Activated T-cell treated with anti-CD3 and anti-CD28 coated beads, Interleukin-2, amount 50 U/mL, for 48 hours (primary cell): ENCODE data around the gene SSBP1.
"Not testable (repeated sequence)": the region's sequence is repeated elsewhere in the genome, so short reads cannot be mapped to it uniquely, and the experiment has no call there.

Experiments used
- DNase-seq, 2 experiments: peaks; one replicate each; pipeline ENCODE4 v3.0.0-alpha.2; 2020

Gene SSBP1, protein sequence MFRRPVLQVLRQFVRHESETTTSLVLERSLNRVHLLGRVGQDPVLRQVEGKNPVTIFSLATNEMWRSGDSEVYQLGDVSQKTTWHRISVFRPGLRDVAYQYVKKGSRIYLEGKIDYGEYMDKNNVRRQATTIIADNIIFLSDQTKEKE

DNA sequence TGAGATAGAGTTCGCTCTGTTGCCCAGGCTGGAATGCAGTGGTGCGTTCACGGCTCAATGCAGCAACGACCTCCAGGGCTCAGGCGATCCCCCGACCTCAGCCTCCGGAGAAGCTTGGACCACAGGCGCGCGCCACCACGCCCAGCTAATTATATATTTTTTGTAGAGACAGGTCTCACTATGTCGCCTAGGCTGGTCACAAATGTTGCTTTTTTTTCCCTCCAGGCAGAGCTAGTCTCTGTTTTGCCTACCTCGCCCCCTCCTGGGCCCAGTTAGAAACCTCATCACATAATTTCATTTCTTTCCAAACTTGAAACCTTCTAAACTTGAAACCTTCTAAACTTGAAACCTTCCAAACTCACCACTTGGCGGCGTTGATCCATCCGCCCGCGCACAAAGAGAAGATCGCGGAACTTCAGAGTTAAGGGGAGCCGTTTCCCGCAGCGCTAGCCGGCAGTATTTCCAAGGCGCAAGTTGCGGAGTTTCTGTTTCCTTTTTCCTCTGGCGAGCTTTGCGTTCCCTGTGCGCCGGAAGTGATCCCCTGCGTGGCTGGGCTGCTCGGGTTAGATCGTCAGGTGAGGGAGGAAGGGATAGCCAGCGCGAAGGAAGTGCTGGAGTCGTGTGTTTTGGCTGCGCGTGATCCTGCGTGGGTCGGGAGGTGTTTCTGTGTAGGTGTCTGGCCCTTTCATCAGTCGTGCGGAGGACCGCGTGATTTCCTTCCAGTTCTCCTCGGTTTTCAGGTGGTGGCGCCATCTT is at the start of gene SSBP1:
Gene SSBP1 (plus strand): TSS at position 523 of the 756 bp plus-strand sequence. CDS start 809 bp downstream, outside the sequence.
- peak; percentile 94 for DNase-seq

DNA sequence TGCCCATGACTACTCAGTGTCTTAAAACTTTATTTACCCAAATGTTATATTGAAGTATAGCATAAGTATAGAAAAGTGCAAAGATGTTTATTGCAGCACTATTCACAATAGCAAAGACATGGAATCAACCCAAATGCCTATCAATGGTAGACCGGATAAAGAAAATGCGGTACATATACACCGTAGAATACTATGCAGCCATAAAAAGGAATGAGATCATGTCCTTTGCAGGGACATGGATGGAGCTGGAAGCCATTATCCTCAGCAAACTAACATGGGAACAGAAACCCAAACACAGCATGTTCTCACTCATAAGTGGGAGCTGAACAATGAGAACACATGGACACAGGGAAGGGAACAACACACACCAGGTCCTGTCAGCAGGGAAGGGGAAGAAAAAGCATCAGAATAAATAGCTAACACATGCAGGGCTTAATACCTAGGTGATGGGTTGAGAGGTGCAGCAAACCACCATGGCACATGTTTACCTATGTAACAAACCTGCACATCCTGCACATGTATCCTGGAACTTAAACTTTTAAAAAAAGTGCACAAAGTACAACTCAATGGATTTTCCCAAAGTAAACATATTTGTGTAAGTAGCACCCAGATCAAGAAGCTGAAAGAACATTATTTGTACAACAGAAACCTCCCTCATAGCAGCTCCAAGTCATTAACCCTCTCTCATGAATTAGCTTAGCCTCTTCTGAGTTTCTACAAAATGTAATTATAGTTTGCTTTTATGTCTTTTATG is 48.9 kb upstream of the SSBP1 start:
- DNase-seq: not testable (repeated sequence)

DNA sequence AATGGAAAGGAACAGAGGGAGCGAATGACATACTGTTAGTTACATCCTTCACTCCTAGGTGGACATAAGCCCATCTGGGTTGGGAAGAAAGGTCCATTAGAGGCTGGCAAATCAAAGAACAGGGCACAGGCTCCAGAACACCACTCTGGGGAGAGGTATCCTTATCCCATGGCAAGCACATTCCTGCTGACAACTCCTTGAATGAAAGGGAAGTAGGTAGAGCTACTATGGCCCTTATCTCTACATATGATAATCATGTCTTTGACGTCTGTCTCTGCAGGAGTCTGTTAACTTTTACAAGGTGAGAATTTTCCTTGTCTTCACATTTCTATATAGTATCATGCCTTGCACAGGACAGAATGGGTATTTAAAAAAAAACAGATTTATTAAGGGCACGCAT is 46.6 kb upstream of the SSBP1 start:
- DNase-seq: no peak

DNA sequence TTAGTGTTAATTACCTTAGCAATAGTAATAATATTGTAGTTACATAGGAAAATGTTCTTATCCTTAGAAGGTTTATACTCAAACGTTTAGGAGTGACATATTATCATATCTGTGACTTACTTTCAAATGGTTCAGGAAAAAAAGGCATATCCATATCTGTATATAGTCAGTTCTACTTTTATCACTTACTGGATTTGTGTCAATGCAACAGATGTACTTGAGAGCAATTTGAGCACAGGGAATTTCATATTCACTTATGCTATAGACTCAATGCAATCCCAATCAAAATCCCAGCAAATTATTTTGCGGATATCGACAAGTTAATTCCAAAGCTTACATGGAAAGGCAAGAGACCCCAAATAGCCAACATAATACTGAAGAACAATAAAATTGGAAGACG is 46.2 kb upstream of the SSBP1 start:
- no peak for DNase-seq

DNA sequence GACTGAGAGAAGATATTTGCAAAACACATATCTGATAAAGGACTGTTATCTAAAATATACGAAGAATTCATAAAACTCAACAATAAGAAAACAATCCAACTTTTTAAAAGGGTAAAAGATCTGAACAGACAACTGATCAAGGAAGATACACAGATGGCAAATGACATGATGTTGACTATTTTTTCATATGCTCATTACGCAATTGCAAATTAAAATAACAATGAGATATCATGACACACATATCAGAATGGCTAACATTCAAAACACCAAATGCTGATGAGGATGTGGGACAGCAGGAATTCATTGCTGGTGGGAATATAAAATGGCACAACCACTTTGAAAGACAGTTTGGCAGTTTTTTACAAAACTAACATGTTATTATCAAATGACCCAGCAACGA is 45.1 kb upstream of the SSBP1 start:
- DNase-seq: no peak

DNA sequence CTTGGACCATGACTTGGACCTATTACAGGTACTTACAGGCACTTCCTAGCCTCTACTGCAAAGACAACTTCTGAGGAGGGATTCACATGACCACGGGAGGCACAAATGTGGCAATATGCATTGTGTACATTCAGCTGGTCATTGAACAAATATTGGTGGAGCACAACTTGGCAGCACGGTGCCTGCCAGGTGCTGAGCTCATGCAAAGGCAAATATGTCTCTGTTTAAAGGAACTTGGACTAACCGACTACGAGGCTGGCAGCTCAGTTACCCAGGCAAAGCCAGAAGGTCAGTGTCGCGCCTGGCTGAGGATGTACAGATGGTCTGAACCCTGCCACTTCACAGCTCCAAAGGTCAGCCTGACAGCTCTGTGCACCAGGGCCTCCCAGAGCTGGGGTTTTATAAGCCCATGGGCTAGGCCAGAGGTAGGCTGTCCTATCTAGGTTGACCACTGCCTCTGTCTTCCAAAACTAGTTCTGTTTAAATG is 42.3 kb upstream of the SSBP1 start:
- DNase-seq: no peak

DNA sequence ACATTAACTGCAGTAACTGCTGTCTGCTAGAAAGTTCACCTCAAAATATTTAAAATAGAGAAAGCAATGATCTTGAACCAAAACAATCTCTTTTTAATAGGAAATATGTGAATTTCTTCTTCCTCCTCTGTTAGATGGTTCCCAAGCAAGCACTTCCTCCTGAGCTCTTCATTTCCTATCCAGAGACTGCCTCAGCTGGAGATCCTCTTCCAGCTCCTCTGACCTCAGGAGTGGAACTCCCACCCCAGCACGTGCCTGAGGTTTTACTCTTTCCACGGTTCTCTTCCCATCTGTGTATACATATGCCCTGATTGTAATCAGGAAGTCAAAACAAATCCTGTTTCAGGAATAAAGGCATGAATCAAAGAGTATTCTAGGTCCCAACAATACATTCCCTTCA is 41.8 kb upstream of the SSBP1 start:
- no peak for DNase-seq

DNA sequence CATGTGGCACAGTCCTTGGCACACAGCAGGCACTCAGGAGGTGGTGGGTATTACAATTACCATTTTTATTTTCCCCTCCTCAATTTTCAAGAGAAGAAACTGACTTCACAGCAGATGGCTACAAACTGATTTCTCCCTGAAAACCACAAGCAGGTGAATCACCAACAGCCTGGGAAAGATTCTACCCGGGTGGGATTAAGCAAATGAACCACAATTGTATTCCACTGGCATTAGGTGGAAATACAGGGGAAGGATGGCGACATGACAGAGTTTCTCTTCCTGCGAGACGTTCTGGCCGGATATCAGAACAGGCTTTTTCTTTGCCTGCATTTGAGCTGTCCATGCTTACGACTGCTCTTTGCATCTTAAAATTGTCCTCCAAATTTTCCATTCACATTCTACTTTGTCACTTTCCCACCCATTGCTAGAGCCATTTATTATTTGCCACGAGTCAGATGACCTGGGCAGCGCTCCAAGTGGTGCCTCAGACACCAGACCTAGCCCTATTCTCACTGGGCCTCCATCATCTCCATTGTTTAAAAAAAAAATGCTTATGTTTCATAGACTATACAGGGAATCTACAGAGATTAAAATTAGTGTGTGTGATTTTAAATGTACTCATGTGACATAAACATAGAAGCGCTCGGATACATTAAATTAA is 40.8 kb upstream of the SSBP1 start:
- no peak for DNase-seq

DNA sequence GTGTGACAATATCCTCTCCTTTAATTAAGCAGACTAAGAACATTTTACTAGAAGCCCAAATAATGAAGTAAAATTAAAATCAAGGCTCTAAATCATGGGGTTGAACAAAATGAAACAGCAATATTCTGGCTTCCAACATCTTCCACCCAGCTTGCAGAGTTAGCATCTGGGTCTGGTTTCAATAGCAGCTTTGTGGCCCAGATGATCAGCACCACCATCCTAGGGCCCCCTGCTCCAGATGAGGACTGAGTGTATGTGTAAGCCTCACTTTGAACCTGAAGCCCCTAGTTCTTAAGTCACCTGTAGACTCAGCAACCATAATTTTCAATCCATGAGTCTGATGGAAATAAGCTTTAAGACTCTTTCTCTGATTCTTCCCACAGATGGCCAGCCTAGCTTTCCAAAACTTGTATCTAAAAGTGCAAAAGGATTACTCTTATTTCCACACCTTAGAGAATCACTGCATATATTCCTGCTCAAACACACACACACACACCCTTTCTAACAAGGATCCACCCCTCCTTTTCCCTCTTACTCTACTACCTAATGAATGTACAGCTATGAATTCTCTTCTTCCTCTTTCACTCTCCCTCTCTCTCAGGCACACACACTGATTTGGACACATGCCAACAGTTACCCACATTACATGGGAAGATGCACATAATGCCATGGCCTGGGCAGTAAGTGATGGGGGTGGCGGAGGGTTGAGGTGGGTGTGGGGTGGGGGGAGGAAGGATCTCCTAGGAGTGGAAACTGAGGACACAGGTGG is 39.7 kb upstream of the SSBP1 start:
- DNase-seq: no peak

DNA sequence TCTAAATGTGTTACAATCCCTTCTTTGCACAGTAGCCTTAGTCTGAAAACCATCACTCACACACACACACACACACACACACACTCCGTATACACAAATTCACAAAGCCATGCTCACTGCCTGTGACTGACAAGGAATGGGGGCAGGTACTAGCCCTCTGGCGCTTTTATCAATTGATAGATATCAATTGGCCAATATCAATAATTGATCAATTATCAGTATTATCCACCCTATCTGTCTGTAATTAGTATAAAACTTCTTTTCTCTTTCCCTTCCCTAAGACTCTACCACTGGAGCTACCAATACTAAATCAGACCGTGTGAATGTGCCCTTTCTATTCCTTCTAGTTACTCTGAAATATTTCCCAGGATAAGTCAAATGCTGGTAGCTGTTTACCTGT is 38.3 kb upstream of the SSBP1 start:
- no peak for DNase-seq

DNA sequence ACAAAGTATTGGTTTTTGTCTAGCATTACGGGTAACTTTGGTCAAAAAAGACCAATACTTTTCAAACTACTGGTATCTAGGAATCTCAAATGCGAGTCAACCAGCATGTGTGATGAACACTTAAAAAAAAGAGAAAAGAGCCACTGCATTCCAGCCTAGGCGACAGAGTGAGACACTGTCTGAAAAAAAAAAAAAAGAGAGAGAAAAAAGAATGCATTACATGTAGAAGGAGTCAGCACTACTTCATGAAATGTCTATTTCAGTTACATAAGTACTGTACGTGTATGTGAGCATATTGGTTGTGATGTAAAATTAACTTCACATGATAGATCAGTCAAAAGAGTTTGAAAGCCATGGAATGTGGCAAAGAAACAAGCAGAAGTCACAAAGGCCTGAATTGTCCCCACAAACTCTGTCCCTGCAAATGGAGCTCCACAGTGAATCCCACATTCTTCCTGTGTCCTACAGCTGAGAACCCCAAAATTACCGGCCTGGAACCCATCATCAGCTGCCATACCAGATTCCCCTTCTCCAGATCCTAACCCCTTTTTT is 37.8 kb upstream of the SSBP1 start:
- no peak for DNase-seq

DNA sequence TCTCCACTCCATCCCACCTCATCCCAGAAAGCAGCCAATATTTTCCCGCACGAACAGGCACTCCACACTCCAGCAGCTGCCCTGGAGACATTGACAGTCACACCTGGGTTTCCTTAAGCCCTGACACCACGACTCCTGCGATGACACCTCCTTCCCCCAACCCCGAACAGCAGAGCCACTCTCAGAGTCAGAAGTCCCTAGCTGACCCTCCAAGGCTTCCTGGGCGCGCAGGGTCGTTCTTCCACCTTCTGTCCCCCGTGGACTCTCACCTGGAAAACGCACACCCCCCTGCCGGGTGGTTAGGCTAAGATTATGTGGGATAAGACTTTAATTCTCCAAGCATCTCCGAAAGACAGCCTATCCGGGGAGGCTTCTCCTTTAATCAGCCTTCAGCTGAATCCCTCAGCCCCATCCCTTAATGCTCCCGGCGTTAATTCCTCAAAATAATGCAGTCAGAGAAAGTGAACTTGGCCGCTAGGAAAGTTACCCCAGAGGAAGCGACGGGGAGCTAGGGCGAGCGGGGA is 37.2 kb upstream of the SSBP1 start:
- peak; percentile 26 to 40 for DNase-seq

DNA sequence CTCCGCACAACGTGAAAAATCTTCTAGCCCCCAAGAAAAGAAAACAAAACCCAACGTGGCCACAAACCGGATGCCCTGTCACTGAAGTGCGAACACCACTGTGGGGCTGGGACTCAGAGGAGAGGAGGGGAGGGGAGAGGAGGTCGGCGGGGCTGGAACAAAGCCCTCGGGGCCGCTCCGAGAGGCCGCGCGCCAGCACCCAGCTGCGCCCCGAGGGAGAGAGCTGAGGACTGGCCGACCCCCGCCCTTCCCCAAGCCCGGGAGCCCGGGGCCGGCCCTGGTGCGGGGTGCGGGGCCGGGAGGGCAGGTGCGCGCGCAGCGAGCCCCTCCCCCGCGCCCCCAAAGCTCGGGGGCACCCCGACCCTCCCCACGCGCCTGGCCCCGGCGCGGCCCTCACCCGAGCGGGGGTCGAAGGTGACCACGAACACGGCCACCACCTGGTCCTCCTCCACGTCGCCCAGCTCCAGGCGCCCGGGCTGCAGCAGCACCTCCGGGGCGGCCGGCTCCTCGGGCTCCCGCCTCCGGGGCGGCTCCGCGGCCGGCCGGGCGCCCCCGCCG is 36.6 kb upstream of the SSBP1 start:
- DNase-seq: peak; percentile 74 to 76

DNA sequence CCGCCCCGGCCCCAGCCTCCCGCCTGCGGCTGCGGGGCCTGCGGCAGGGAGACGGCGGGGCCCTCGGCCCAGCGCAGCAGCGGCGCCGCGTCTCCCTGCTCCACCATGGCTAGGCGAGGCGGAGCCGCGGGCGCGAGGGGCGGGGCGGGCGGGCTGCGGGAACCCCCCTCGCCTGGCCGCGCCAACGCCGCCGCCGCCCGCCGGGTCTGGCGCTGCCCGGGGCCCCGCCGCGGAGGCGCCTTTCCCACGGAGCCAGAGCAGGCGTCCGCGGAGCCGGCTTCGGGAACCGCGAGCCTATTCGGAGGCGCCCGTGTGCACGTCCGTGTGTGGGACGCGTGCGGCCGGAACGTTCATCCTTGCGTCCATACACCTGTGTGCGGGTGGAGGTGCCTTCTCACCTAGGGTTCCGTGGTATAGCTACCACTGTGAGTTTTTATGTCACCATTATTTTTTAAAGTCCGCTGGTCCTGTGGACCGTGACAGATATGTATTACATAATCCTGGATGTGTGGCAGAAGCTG is 36.1 kb upstream of the SSBP1 start, which contains the start of gene DENND11:
Gene DENND11 (minus strand): TSS at position 120 of the 521 bp plus-strand sequence. CDS start 13 bp downstream, at position 107.
- peak; percentile 52 to 70 for DNase-seq

DNA sequence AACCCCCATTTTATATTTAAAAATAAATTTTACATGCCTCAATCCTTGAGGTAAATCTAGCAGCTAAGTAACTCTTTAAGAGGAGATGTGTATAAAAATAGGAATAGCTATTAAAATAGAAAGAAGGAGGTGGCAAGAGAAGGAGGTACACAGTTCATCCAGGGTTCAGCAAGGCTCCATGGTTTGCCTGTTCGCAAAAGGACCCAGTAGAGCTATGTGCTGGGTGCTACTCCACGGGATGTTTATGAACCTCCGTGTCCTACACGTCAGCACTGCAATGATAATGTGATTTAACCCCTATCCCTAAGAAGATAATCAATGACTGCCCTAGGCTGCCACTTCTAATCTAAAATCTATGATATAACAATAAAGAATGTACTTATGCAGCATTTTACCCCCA is 35.3 kb upstream of the SSBP1 start:
- no peak for DNase-seq

DNA sequence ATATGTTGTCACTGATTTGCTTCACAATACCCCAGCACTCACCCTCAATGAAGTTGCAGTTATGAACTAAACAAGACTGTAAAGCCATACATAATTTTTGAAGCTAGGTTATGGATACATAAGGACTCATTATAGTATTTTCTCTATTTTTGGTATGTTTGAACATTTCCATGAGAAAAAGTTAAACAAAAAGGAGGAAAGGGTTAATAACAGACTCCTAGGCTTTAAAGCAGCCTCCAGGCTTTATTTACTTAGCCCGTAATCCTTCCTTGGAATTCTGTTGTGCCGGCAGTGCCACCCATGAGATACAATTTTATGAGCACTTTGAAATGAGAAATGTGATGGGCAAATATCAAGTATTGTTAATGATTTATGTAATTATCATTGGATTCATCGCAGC is 34.0 kb upstream of the SSBP1 start:
- no peak for DNase-seq

DNA sequence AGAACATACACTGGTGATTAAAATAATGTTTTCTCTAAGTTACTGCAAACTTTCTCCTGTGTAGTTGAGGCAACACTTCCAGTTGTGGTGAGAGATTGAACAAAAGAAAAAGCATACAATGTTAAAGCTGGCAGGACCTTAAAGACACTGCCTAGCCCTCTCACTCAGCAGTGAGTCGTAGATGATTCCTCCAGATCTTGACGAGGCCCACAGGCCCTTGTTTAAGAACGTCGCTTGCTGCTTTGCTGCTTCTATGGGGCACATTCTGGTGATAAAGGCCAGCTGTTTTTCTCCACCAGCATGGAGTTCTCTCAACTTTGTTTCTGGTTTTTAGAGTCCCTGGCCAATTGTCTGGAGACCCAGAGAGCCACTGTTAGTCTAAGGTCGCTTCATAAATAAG is 33.4 kb upstream of the SSBP1 start:
- no peak for DNase-seq

DNA sequence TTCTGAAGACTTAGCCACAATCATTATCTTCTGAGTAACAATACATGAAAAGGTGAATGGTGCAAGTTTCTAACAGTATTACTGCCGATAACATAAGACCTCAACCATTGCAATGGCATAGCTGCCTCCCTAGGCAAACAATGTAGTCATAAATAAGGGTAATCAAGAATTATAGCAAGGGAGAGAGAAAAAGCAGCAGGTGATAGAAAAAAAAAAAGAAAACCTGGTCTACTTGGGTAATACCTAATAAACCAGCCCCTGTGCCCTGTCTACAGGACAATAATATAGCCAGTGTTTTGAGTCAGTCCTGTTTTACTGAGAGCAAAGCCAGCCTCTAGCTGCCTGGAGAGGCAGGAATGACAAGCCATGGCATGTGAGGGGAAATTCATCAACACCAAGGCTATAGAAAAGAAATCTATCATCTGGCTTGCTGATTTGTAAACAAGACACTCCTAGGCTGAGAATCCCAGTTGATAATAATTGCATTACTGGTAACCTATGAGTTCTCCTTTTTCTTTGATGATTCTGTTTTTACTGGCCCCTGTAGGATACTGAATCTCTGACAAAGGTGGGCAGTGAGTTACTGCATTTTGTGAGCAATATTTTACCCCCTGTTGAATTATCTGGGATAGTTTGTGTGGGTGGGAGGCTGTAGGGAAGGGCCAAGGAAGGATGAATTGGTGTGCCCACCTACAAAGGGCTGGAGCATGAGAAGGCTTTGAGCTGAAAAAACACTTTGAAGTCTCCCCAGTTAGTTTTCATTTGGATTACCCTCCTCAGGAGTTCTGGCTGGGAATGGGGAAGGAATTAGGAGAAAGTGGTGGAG is 31.7 kb upstream of the SSBP1 start:
- no peak for DNase-seq

DNA sequence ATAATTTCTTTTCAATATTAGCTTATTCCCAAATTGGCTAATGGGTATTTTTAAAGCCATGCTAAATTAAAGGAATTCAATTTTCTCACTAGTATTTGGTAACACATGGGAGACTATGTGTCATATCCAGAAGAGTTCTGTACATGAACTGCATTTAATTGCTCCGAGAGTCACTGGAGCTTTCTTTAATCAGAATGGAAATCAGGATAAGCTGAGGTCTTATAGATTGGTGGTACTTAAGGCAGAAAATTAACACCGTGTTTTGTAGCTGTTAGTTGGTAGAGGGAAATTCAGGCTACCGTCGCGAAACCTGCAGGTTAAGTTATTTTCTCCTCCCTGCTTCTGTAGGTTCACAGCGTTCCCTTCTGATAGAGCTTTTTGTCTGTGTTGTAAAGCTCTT is 29.8 kb upstream of the SSBP1 start, which contains the start of gene WEE2:
Gene WEE2 (plus strand): TSS at position 3 of the 400 bp plus-strand sequence. CDS start 406 bp downstream, outside the sequence.
- no peak for DNase-seq

DNA sequence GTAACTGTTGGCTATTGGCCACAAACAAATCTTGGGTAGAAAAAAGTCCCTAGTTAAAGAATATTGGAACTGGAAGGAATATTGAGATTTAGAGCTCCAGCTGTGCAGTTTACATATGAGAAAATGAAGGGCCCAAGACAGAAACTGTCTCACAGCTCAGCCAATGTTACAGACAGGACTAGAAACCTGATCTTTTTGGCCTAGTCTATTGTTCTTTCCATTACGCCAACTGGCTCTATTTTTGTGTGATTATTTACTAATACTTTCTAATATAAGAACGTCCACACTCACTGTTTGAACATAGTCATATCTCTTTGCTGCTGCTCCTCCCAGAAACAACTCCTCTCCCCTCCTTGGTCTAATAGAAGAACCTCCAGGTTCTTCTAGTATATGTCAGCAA is 28.8 kb upstream of the SSBP1 start:
- no peak for DNase-seq
